ENCODE results near the gene RAD54L2. TPM values are rescaled to one million over a fixed set of nuclear protein-coding genes. Genes with fewer than 3 reads are reported as not detected.

The RAD54L2 gene
- total RNA-seq, 3 donors from 2014 or later: 20.2 to 28.5 (median 22.6) TPM

GRCh38 chr3:51578238-51578637 is 39.7 kb downstream of the RAD54L2 start:
- H3K27me3 ChIP-seq: no peaks in the 10 kb centered on the region
- H3K9me3 ChIP-seq: no peaks in the 10 kb centered on the region
- H3K27ac ChIP-seq: no peak overlapping the region
- no peak for DNase-seq (ENCODE audit: low spot score in 2 of 2)
- H3K4me1 ChIP-seq: no peaks in the 10 kb centered on the region
- H3K36me3 ChIP-seq: no peaks in the 10 kb centered on the region
- no peak overlapping the region for H3K4me3 ChIP-seq
- no peak for TF ChIP-seq POLR2AphosphoS5 (IDR thresholded peaks at IDR 0.05)
- no peak for TF ChIP-seq POLR2A (IDR thresholded peaks at IDR 0.05)
- no peak for TF ChIP-seq CTCF (IDR thresholded peaks at IDR 0.05)
- intact Hi-C loops (cut with DNase I; ENCODE audit: low total_unique reads): no loop called here

- H3K4me3 ChIP-seq: no peak overlapping the region
- no peaks in the 10 kb centered on the region for H3K36me3 ChIP-seq
- no peaks in the 10 kb centered on the region for H3K27me3 ChIP-seq
- TF ChIP-seq CTCF (IDR thresholded peaks at IDR 0.05) (no peak), POLR2A (IDR thresholded peaks at IDR 0.05) (no peak), POLR2AphosphoS5 (IDR thresholded peaks at IDR 0.05) (no peak)
- DNase-seq (ENCODE audit: low spot score in 2 of 2): no peak
- no peaks in the 10 kb centered on the region for H3K4me1 ChIP-seq
- no peaks in the 10 kb centered on the region for H3K9me3 ChIP-seq
- intact Hi-C loops (cut with DNase I; ENCODE audit: low total_unique reads): no loop called here
- no peak overlapping the region for H3K27ac ChIP-seq
These were observed 41.9 kb downstream of the RAD54L2 start for GRCh38 chr3:51580418-51580817.

GRCh38 chr3:51581524-51581923 is 43.0 kb downstream of the RAD54L2 start:
- no peak for TF ChIP-seq POLR2A (IDR thresholded peaks at IDR 0.05)
- no peak for TF ChIP-seq POLR2AphosphoS5 (IDR thresholded peaks at IDR 0.05)
- no peak for TF ChIP-seq CTCF (IDR thresholded peaks at IDR 0.05)
- no peaks in the 10 kb centered on the region for H3K27me3 ChIP-seq
- no peaks in the 10 kb centered on the region for H3K9me3 ChIP-seq
- no peaks in the 10 kb centered on the region for H3K36me3 ChIP-seq
- no peak for DNase-seq (ENCODE audit: low spot score in 2 of 2)
- H3K4me1 ChIP-seq: no peaks in the 10 kb centered on the region
- H3K4me3 ChIP-seq: no peak overlapping the region
- intact Hi-C loops (cut with DNase I; ENCODE audit: low total_unique reads): no loop called here
- H3K27ac ChIP-seq: no peak overlapping the region

GRCh38 chr3:51585197-51585596 is 46.7 kb downstream of the RAD54L2 start:
- DNase-seq (ENCODE audit: low spot score in 2 of 2): no peak
- no peaks in the 10 kb centered on the region for H3K36me3 ChIP-seq

GRCh38 chr3:51585871-51586270 is 47.4 kb downstream of the RAD54L2 start:
- H3K27ac ChIP-seq: no peak overlapping the region
- H3K4me3 ChIP-seq: no peak overlapping the region
- H3K27me3 ChIP-seq: no peaks in the 10 kb centered on the region
- TF ChIP-seq POLR2A (IDR thresholded peaks at IDR 0.05) (no peak), POLR2AphosphoS5 (IDR thresholded peaks at IDR 0.05) (no peak), CTCF (IDR thresholded peaks at IDR 0.05) (no peak)
- H3K36me3 ChIP-seq: no peaks in the 10 kb centered on the region
- no peaks in the 10 kb centered on the region for H3K9me3 ChIP-seq
- H3K4me1 ChIP-seq: no peaks in the 10 kb centered on the region
- DNase-seq (ENCODE audit: low spot score in 2 of 2): no peak
- intact Hi-C loops (cut with DNase I; ENCODE audit: low total_unique reads): no loop called here

More at GRCh38 chr3:51585197-51585596, 46.7 kb downstream of the RAD54L2 start:
- intact Hi-C loops (cut with DNase I; ENCODE audit: low total_unique reads): no loop called here
- H3K27me3 ChIP-seq: no peaks in the 10 kb centered on the region
- TF ChIP-seq POLR2AphosphoS5 (IDR thresholded peaks at IDR 0.05): no peak
- no peak for TF ChIP-seq POLR2A (IDR thresholded peaks at IDR 0.05)
- TF ChIP-seq CTCF (IDR thresholded peaks at IDR 0.05): no peak
- H3K4me1 ChIP-seq: no peaks in the 10 kb centered on the region
- no peak overlapping the region for H3K27ac ChIP-seq
- no peak overlapping the region for H3K4me3 ChIP-seq
- no peaks in the 10 kb centered on the region for H3K9me3 ChIP-seq

Other genes starting within 250 kb of the RAD54L2 start
- 10 to 100 TPM; 34.2 to 80.6 (median 40.0) TPM for gene MANF, start 153.4 kb upstream of the RAD54L2 start, total RNA-seq
- gene RBM15B, start 147.4 kb upstream of the RAD54L2 start, total RNA-seq: 10 to 100 TPM; 24.6 to 32.5 (median 28.7) TPM
- 10 to 100 TPM; 19.0 to 30.0 (median 22.3) TPM for gene DCAF1, start 38.7 kb upstream of the RAD54L2 start, total RNA-seq
- gene TEX264, start 132.5 kb downstream of the RAD54L2 start, total RNA-seq: 10 to 100 TPM; 55.7 to 94.3 (median 80.5) TPM
- gene GRM2, start 168.3 kb downstream of the RAD54L2 start, total RNA-seq: 1 to 10 TPM in 1 of 3 donors, not detected in 2; 1.3 TPM
- not detected for gene IQCF6, start 240.5 kb downstream of the RAD54L2 start, total RNA-seq

Measured in breast epithelium (tissue), 4 donors.